ENCODE results near the gene AP3D1. TPM values are rescaled to one million over a fixed set of nuclear protein-coding genes. Genes with fewer than 3 reads are reported as not detected.

The AP3D1 gene
- total and polyA plus RNA-seq, 9 of the 15 experiments (the other 6 are each of a cell fraction or from before 2014, with no cell fraction given): 1.2 to 86.1 (median 35.9) TPM

DNA sequence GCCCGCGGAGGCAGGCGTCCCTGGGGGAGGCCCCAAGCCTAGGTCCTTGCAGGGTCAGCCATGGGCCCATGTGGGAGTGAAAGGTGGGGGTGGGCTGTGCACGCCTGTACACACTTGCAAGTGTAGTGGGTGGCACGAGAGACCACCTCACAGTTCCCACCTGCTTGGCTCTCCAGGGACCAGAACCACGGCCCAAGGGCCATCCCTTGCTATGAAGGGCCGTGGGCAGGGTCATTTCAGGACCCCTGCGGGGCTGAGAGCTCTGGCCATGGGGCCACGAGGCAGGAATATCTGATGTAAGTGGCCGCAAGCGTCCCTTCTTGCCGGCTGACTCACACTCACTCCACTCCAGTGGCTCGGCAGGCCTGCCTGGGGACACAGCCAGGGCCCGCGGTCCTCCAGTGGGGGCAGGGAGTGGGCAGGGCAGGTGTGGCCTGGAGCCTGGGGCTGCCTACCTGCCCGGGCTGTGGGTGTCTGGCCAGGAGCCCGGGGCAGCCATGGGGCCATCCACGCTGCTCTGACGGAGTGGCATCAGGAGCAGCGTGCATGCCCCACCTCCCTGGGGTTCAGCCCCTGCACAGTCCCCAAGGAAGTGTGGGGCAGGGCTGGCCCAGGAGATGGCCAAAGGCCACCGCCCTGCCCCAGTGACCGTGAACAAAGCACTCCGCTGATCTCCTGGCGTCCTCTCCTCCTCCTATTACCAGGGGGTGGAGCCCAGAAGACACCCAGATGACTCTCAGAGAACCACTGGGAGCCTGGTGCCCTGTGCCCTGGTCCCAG lies 91.8 kb downstream of the AP3D1 start (continued):
- TF ChIP-seq, protein P1, sequence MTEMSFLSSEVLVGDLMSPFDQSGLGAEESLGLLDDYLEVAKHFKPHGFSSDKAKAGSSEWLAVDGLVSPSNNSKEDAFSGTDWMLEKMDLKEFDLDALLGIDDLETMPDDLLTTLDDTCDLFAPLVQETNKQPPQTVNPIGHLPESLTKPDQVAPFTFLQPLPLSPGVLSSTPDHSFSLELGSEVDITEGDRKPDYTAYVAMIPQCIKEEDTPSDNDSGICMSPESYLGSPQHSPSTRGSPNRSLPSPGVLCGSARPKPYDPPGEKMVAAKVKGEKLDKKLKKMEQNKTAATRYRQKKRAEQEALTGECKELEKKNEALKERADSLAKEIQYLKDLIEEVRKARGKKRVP (CRISPR knock-in tag; IDR thresholded peaks at IDR 0.05): peak; percentile 100
- peak; percentile 69 for TF ChIP-seq GATAD2A (IDR thresholded peaks at IDR 0.05)
- TF ChIP-seq HNRNPL (IDR thresholded peaks at IDR 0.05; ENCODE audit: low read depth, low read length): peak; percentile 82
- TF ChIP-seq ZNF316 (IDR thresholded peaks at IDR 0.05): no peak
- TF ChIP-seq, protein P2, sequence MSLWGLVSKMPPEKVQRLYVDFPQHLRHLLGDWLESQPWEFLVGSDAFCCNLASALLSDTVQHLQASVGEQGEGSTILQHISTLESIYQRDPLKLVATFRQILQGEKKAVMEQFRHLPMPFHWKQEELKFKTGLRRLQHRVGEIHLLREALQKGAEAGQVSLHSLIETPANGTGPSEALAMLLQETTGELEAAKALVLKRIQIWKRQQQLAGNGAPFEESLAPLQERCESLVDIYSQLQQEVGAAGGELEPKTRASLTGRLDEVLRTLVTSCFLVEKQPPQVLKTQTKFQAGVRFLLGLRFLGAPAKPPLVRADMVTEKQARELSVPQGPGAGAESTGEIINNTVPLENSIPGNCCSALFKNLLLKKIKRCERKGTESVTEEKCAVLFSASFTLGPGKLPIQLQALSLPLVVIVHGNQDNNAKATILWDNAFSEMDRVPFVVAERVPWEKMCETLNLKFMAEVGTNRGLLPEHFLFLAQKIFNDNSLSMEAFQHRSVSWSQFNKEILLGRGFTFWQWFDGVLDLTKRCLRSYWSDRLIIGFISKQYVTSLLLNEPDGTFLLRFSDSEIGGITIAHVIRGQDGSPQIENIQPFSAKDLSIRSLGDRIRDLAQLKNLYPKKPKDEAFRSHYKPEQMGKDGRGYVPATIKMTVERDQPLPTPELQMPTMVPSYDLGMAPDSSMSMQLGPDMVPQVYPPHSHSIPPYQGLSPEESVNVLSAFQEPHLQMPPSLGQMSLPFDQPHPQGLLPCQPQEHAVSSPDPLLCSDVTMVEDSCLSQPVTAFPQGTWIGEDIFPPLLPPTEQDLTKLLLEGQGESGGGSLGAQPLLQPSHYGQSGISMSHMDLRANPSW (CRISPR knock-in tag; IDR thresholded peaks at IDR 0.05): 0 out of 2 replicates have a peak, but pooled peaks have one; percentile 23
- TF ChIP-seq TOE1 (IDR thresholded peaks at IDR 0.05; ENCODE audit: borderline replicate concordance): peak; percentile 72; the same call in 1 of the 2 replicates
- TF ChIP-seq TOE1 (CRISPR knock-in tag; IDR thresholded peaks at IDR 0.05; ENCODE audit: borderline replicate concordance, low read depth): peak; percentile 57; the same call in 1 of the 2 replicates
- peak; percentile 82 for TF ChIP-seq FIP1L1 (IDR thresholded peaks at IDR 0.05; ENCODE audit: low read depth, low read length, poor library complexity, severe bottlenecking)
- no peak for TF ChIP-seq TEAD4 (IDR thresholded peaks at IDR 0.05; ENCODE audit: low read length)
- no peak for TF ChIP-seq TEAD4 (CRISPR knock-in tag; IDR thresholded peaks at IDR 0.05; ENCODE audit: borderline replicate concordance)
- 0 out of 2 replicates have a peak, but pooled peaks have one; percentile 27 for TF ChIP-seq MTF1 (CRISPR knock-in tag; IDR thresholded peaks at IDR 0.05; ENCODE audit: borderline replicate concordance)
- TF ChIP-seq ZC3H11A (IDR thresholded peaks at IDR 0.05; ENCODE audit: low read depth, low read length): no peak
- peak; percentile 98 for TF ChIP-seq GTF2E2 (tag; IDR thresholded peaks at IDR 0.05)
- TF ChIP-seq, protein P3, sequence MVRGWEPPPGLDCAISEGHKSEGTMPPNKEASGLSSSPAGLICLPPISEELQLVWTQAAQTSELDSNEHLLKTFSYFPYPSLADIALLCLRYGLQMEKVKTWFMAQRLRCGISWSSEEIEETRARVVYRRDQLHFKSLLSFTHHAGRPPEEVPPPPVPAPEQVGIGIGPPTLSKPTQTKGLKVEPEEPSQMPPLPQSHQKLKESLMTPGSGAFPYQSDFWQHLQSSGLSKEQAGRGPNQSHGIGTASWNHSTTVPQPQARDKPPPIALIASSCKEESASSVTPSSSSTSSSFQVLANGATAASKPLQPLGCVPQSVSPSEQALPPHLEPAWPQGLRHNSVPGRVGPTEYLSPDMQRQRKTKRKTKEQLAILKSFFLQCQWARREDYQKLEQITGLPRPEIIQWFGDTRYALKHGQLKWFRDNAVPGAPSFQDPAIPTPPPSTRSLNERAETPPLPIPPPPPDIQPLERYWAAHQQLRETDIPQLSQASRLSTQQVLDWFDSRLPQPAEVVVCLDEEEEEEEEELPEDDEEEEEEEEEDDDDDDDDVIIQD (CRISPR knock-in tag; IDR thresholded peaks at IDR 0.05): peak; percentile 65; the same call in 1 of the 2 replicates
- TF ChIP-seq, protein P4, sequence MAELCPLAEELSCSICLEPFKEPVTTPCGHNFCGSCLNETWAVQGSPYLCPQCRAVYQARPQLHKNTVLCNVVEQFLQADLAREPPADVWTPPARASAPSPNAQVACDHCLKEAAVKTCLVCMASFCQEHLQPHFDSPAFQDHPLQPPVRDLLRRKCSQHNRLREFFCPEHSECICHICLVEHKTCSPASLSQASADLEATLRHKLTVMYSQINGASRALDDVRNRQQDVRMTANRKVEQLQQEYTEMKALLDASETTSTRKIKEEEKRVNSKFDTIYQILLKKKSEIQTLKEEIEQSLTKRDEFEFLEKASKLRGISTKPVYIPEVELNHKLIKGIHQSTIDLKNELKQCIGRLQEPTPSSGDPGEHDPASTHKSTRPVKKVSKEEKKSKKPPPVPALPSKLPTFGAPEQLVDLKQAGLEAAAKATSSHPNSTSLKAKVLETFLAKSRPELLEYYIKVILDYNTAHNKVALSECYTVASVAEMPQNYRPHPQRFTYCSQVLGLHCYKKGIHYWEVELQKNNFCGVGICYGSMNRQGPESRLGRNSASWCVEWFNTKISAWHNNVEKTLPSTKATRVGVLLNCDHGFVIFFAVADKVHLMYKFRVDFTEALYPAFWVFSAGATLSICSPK (IDR thresholded peaks at IDR 0.05; ENCODE audit: borderline replicate concordance): no peak
- TF ChIP-seq PHTF2 (CRISPR knock-in tag; IDR thresholded peaks at IDR 0.05): 0 out of 2 replicates have a peak, but pooled peaks have one; percentile 10
- peak; percentile 45; the same call in 1 of the 2 replicates for TF ChIP-seq ZNF79 (CRISPR knock-in tag; IDR thresholded peaks at IDR 0.05; ENCODE audit: low read depth)
- peak; percentile 50 for TF ChIP-seq HCFC1 (IDR thresholded peaks at IDR 0.05; ENCODE audit: low read depth, low read length)
- peak; percentile 1; the same call in 1 of the 2 replicates for TF ChIP-seq HEY1 (CRISPR knock-in tag; IDR thresholded peaks at IDR 0.05; ENCODE audit: borderline replicate concordance)
- TF ChIP-seq, protein P5, sequence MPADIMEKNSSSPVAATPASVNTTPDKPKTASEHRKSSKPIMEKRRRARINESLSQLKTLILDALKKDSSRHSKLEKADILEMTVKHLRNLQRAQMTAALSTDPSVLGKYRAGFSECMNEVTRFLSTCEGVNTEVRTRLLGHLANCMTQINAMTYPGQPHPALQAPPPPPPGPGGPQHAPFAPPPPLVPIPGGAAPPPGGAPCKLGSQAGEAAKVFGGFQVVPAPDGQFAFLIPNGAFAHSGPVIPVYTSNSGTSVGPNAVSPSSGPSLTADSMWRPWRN (IDR thresholded peaks at IDR 0.05; ENCODE audit: low read depth): peak; percentile 48; the same call in 1 of the 2 replicates
